HG02938 (cell line): ENCODE results near the gene MRPL14.

Experiments
- ATAC-seq: cut with Tn5 transposase; IDR thresholded peaks from one replicate; pipeline ENCODE4 v1.9.1; 2021; ENCODE audit warnings: mild to moderate bottlenecking, moderate library complexity; ENCODE audit not compliant: unreplicated experiment

MRPL14 gene

GRCh38 chr6:44081753-44082152, 45.5 kb downstream of the MRPL14 start:
- ATAC-seq = no peak

GRCh38 chr6:44080561-44081521, 46.4 kb downstream of the MRPL14 start:
- ATAC-seq = no peak

- ATAC-seq = no peak
Measured at GRCh38 chr6:44079672-44080071, 47.6 kb downstream of the MRPL14 start.

GRCh38 chr6:44078827-44079671, 48.2 kb downstream of the MRPL14 start:
- ATAC-seq = no peak

- ATAC-seq = no peak
Measured at GRCh38 chr6:44078219-44078826, 48.9 kb downstream of the MRPL14 start.

- no peak for ATAC-seq
Measured at GRCh38 chr6:44077214-44077946, 49.9 kb downstream of the MRPL14 start.

GRCh38 chr6:44076356-44077213, 50.7 kb downstream of the MRPL14 start:
- no peak for ATAC-seq

- ATAC-seq = no peak
Measured at GRCh38 chr6:44075647-44076355, 51.5 kb downstream of the MRPL14 start.

- ATAC-seq = no peak
Measured at GRCh38 chr6:44074813-44075646, 52.2 kb downstream of the MRPL14 start.

GRCh38 chr6:44074439-44074812, 52.8 kb downstream of the MRPL14 start:
- peak; percentile 43 for ATAC-seq

GRCh38 chr6:44073612-44074438, 53.4 kb downstream of the MRPL14 start:
- ATAC-seq = peak; percentile 5

GRCh38 chr6:44072959-44073611, 54.2 kb downstream of the MRPL14 start:
- peak; percentile 39 for ATAC-seq

- ATAC-seq = no peak
Measured at GRCh38 chr6:44072452-44072958, 54.7 kb downstream of the MRPL14 start.

GRCh38 chr6:44071670-44072451, 55.4 kb downstream of the MRPL14 start:
- ATAC-seq = no peak

- no peak for ATAC-seq
Measured at GRCh38 chr6:44068607-44069296, 58.5 kb downstream of the MRPL14 start.
